Ovary (tissue), 9 donors: ENCODE data around the gene CHGA. TPM values are rescaled to one million over a fixed set of nuclear protein-coding genes. Genes with fewer than 3 reads are reported as not detected.

Source experiments
- DNase-seq, 5 donors: peaks; one replicate each; pipeline ENCODE4 v3.0.0-alpha.2; 2019 to 2020
- H3K27ac ChIP-seq, 2 donors: fragments of 200-600 bp; one replicate each; pipeline versions ENCODE4 v1.5.1 to v1.8.0; 2019 to 2022
- H3K27me3 ChIP-seq: fragments of 200-600 bp; one replicate; pipeline ENCODE4 v1.8.0; 2022
- H3K36me3 ChIP-seq: fragments of 200-600 bp; sonication (generic); one replicate; pipeline ENCODE4 v1.5.1; 2019
- H3K4me1 ChIP-seq: one replicate; pipeline ENCODE4 v1.8.1; 2013; ENCODE audit warnings: mild to moderate bottlenecking, moderate library complexity; ENCODE audit not compliant: insufficient read depth
- H3K4me3 ChIP-seq: fragments of 200-600 bp; sonication (generic); one replicate; pipeline ENCODE4 v1.5.1; 2017
- H3K9me3 ChIP-seq, 2 donors: fragments of 200-600 bp in 1 of 2; sonication (generic) in 1 of 2; one replicate each; pipeline versions ENCODE4 v1.5.1 to v1.8.1; 2013 to 2019; ENCODE audit warnings: mild to moderate bottlenecking in 1 of 2, moderate library complexity in 1 of 2
- CTCF ChIP-seq, 3 donors: fragments of 450-650 bp in 2 of 3; fragments of 200-600 bp in 1 of 3; IDR thresholded peaks; one replicate each; pipeline versions ENCODE4 v1.5.1 to v1.8.0; 2016 to 2022; ENCODE audit warnings: antibody characterized with exemption in 3 of 3, mild to moderate bottlenecking in 1 of 3
- EP300 ChIP-seq: sonication (generic); formaldehyde crosslinking; IDR thresholded peaks from one replicate; pipeline ENCODE4 v1.6.1; 2017; ENCODE audit warnings: antibody characterized with exemption
- POLR2A ChIP-seq: fragments of 450-650 bp; IDR thresholded peaks from one replicate; pipeline ENCODE4 v1.6.1; 2017; ENCODE audit warnings: antibody characterized with exemption, mild to moderate bottlenecking, moderate library complexity
- WGBS, 3 donors: extraction: QIAGEN DNeasy Blood & Tissue Kit in 1 of 3; methylation state at CpG; one replicate each; pipeline versions ENCODE4 v1.1.5 to v1.1.7; 2013 to 2017; 5-methylcytosine and 5-hydroxymethylcytosine counted together
- intact Hi-C, 4 donors: fragments of 100-400 bp; cut with DNase I; formaldehyde crosslinking; loops; one replicate each; pipeline versions ENCODE4 v1.11.0 to v1.15.1; 2022 to 2023
- polyA plus RNA-seq, 2 donors: library from polyadenylated mRNA; stranded (reverse); fragments of 200-250 nt in 1 of 2; fragments of 350-450 nt in 1 of 2; fragmentation: Illumina TruSeq in 1 of 2; extraction: RNeasy Lipid Tissue Mini Kit (QIAGEN cat#74804) in 1 of 2; gene quantifications; one replicate each; pipeline ENCODE4 v1.2.3, GENCODE V29; 2013 to 2014
- total RNA-seq, 7 donors: library from RNA; depleted of rRNA in 2 of 7; stranded (reverse); fragments of >200 nt in 2 of 7; fragmentation: NEBNext Ultra II Directional in 3 of 7; extraction: Animal tissue kit (Norgen Biotek cat#: 25700) in 3 of 7; gene quantifications; one replicate each; pipeline versions ENCODE4 v1.1.0 to v1.2.4, GENCODE V29; 2016 to 2023
- donor health status: DM: no; HTN: no; CAD: no; lungs with moderate emphysema.
- donor health status: DM: no; HTN: no; CAD: no.
- donor health status: Bipolar disorder and iron deficiency.
- donor health status: DM: yes; HTN: yes; CAD: no.
- donor health status: DM: no; HTN: no; CAD: no.
- donor health status: DM: yes; HTN: yes; CAD: no.

CHGA gene
- total and polyA plus RNA-seq, 9 donors: 0.13 to 1.6 (median 0.60) TPM; not detected in 2

GRCh38 chr14:92980866-92981265, 57.9 kb downstream of the CHGA start:
- intact Hi-C loops: no loop called here
- TF ChIP-seq CTCF (IDR thresholded peaks at IDR 0.05): no peak
- TF ChIP-seq EP300: no peak
- no peak for TF ChIP-seq POLR2A
- no peak overlapping the region for H3K4me3 ChIP-seq
- H3K9me3 ChIP-seq: no peaks in the 10 kb centered on the region
- H3K27ac ChIP-seq: no peak overlapping the region
- 97 to 99% (median 97%) methylated on average over 4 of the region's 4 CpGs for WGBS, 3 donors
- H3K27me3 ChIP-seq: no peaks in the 10 kb centered on the region
- peaks cover 11% of the 10 kb centered on the region for H3K4me1 ChIP-seq
- H3K36me3 ChIP-seq: no peaks in the 10 kb centered on the region
- DNase-seq: no peak

GRCh38 chr14:92981726-92982125, 58.8 kb downstream of the CHGA start:
- no peak overlapping the region for H3K4me3 ChIP-seq
- 94 to 96% (median 96%) methylated on average over 8 of the region's 8 CpGs for WGBS, 3 donors
- TF ChIP-seq CTCF (IDR thresholded peaks at IDR 0.05) (no peak), EP300 (no peak), POLR2A (no peak)
- no peak overlapping the region for H3K27ac ChIP-seq
- peaks cover 17% of the 10 kb centered on the region for H3K4me1 ChIP-seq
- DNase-seq: peak in 1 of 5 donors; percentile 21
- intact Hi-C loops: no loop called here
- no peaks in the 10 kb centered on the region for H3K9me3 ChIP-seq
- H3K27me3 ChIP-seq: no peaks in the 10 kb centered on the region
- H3K36me3 ChIP-seq: no peaks in the 10 kb centered on the region

- TF ChIP-seq POLR2A: no peak
- TF ChIP-seq EP300: no peak
- no peak for TF ChIP-seq CTCF (IDR thresholded peaks at IDR 0.05)
- 88 to 94% (median 90%) methylated on average over 8 of the region's 8 CpGs for WGBS, 3 donors
- no peaks in the 10 kb centered on the region for H3K36me3 ChIP-seq
- intact Hi-C loops: no loop called here
- no peak overlapping the region for H3K4me3 ChIP-seq
- no peak overlapping the region for H3K27ac ChIP-seq
- H3K4me1 ChIP-seq: peaks cover 28% of the 10 kb centered on the region
- no peaks in the 10 kb centered on the region for H3K9me3 ChIP-seq
- no peak for DNase-seq
- H3K27me3 ChIP-seq: no peaks in the 10 kb centered on the region
Observed at GRCh38 chr14:92982956-92983355, 60.0 kb downstream of the CHGA start.

- Histone ChIP-seq H3K27ac (peak overlapping the region in 1 of 2 donors; percentile 43), H3K4me3 (no peak overlapping the region), H3K4me1 (peaks cover 33% of the 10 kb centered on the region), H3K9me3 (no peaks in the 10 kb centered on the region), H3K27me3 (no peaks in the 10 kb centered on the region), H3K36me3 (no peaks in the 10 kb centered on the region)
- intact Hi-C loops: no loop called here
- no peak for TF ChIP-seq CTCF (IDR thresholded peaks at IDR 0.05)
- DNase-seq: peak in 2 of 5 donors; percentile 8 to 25
- WGBS, 3 donors: 70 to 81% (median 80%) methylated on average over 5 of the region's 5 CpGs
Observed at GRCh38 chr14:92984082-92984788, 61.3 kb downstream of the CHGA start.

Other genes with a start within 250 kb of the CHGA start
- 10 to 100 TPM; 27.3 to 57.2 (median 43.5) TPM for gene LGMN, start 174.5 kb upstream of the CHGA start, total RNA-seq
- 100 to 1,000 TPM in 1 of 2 donors, 10 to 100 TPM in 1; 49.1 to 231 TPM for gene LGMN, start 174.5 kb upstream of the CHGA start, polyA plus RNA-seq
- 10 to 100 TPM; 24.6 to 31.1 (median 25.9) TPM for gene GOLGA5, start 128.8 kb upstream of the CHGA start, total RNA-seq
- 10 to 100 TPM; 19.6 to 31.2 TPM for gene GOLGA5, start 128.8 kb upstream of the CHGA start, polyA plus RNA-seq
- 10 to 100 TPM; 23.6 to 57.8 (median 49.3) TPM for gene ITPK1, start 192.8 kb downstream of the CHGA start, total RNA-seq
- gene ITPK1, start 192.8 kb downstream of the CHGA start, polyA plus RNA-seq: 10 to 100 TPM; 32.2 to 40.9 TPM